HEK293 (cell line): ENCODE measurements around the gene RBM15B.

Source experiments
- CTCF ChIP-seq: fragments of 450-650 bp; formaldehyde crosslinking; IDR thresholded peaks from 2 replicates; pipeline ENCODE4 v1.5.1; 2016; ENCODE audit warnings: missing biosample characterization, missing genetic modification characterization
- WT1 ChIP-seq: fragments of 450-650 bp; formaldehyde crosslinking; IDR thresholded peaks from 2 replicates; pipeline ENCODE4 v1.5.1; 2016; ENCODE audit warnings: missing biosample characterization, missing genetic modification characterization
- ZBTB21 ChIP-seq: fragments of 450-650 bp; formaldehyde crosslinking; IDR thresholded peaks from 2 replicates; pipeline ENCODE4 v1.5.1; 2017; ENCODE audit warnings: missing biosample characterization, missing genetic modification characterization
- ZNF146 ChIP-seq: fragments of 450-650 bp; formaldehyde crosslinking; IDR thresholded peaks from 2 replicates; pipeline ENCODE4 v1.5.1; 2016; ENCODE audit warnings: missing biosample characterization, missing genetic modification characterization
- ZNF248 ChIP-seq: fragments of 450-650 bp; formaldehyde crosslinking; IDR thresholded peaks from 2 replicates; pipeline ENCODE4 v1.5.1; 2017; ENCODE audit warnings: missing biosample characterization, missing genetic modification characterization
- ZNF292 ChIP-seq: fragments of 450-650 bp; formaldehyde crosslinking; IDR thresholded peaks from 2 replicates; pipeline ENCODE4 v1.5.1; 2016; ENCODE audit warnings: low read depth, missing biosample characterization, missing genetic modification characterization, borderline replicate concordance
- ZNF416 ChIP-seq: fragments of 450-650 bp; formaldehyde crosslinking; IDR thresholded peaks from 2 replicates; pipeline ENCODE4 v1.5.1; 2016; ENCODE audit warnings: missing biosample characterization, missing genetic modification characterization
- ZNF423 ChIP-seq: fragments of 450-650 bp; formaldehyde crosslinking; IDR thresholded peaks from 2 replicates; pipeline ENCODE4 v1.5.1; 2016; ENCODE audit warnings: missing biosample characterization, missing genetic modification characterization
- ZNF433 ChIP-seq: fragments of 450-650 bp; formaldehyde crosslinking; IDR thresholded peaks from 2 replicates; pipeline ENCODE4 v1.5.1; 2016; ENCODE audit warnings: missing biosample characterization, missing genetic modification characterization, low read depth
- ZNF777 ChIP-seq: fragments of 450-650 bp; formaldehyde crosslinking; IDR thresholded peaks from 2 replicates; pipeline ENCODE4 v1.5.1; 2017; ENCODE audit warnings: missing biosample characterization, missing genetic modification characterization, borderline replicate concordance
- TF ChIP-seq, protein P1 (sequence below): fragments of 450-650 bp; formaldehyde crosslinking; IDR thresholded peaks from 2 replicates; pipeline ENCODE4 v1.5.1; 2016; ENCODE audit warnings: missing biosample characterization, missing genetic modification characterization
- TF ChIP-seq, protein P2 (sequence below): fragments of 450-650 bp; formaldehyde crosslinking; IDR thresholded peaks from 2 replicates; pipeline ENCODE4 v1.5.1; 2017; ENCODE audit warnings: missing biosample characterization, missing genetic modification characterization
- TF ChIP-seq, protein P3 (sequence below): fragments of 450-650 bp; formaldehyde crosslinking; IDR thresholded peaks from 2 replicates; pipeline ENCODE4 v1.5.1; 2016; ENCODE audit warnings: missing biosample characterization, missing genetic modification characterization

GRCh38 chr3:51384055-51384725, 6.9 kb upstream of the RBM15B start:
- TF ChIP-seq ZNF146 (no peak), ZBTB21 (no peak), ZNF433 (tag by site-specific recombination) (no peak), CTCF (tag by site-specific recombination) (no peak), WT1 (tag by site-specific recombination) (no peak), ZNF777 (tag by site-specific recombination) (no peak), ZNF416 (tag by site-specific recombination) (no peak), ZNF292 (tag by site-specific recombination) (no peak), ZNF423 (tag by site-specific recombination) (no peak), ZNF248 (tag by site-specific recombination) (no peak)
- TF ChIP-seq, protein P1, sequence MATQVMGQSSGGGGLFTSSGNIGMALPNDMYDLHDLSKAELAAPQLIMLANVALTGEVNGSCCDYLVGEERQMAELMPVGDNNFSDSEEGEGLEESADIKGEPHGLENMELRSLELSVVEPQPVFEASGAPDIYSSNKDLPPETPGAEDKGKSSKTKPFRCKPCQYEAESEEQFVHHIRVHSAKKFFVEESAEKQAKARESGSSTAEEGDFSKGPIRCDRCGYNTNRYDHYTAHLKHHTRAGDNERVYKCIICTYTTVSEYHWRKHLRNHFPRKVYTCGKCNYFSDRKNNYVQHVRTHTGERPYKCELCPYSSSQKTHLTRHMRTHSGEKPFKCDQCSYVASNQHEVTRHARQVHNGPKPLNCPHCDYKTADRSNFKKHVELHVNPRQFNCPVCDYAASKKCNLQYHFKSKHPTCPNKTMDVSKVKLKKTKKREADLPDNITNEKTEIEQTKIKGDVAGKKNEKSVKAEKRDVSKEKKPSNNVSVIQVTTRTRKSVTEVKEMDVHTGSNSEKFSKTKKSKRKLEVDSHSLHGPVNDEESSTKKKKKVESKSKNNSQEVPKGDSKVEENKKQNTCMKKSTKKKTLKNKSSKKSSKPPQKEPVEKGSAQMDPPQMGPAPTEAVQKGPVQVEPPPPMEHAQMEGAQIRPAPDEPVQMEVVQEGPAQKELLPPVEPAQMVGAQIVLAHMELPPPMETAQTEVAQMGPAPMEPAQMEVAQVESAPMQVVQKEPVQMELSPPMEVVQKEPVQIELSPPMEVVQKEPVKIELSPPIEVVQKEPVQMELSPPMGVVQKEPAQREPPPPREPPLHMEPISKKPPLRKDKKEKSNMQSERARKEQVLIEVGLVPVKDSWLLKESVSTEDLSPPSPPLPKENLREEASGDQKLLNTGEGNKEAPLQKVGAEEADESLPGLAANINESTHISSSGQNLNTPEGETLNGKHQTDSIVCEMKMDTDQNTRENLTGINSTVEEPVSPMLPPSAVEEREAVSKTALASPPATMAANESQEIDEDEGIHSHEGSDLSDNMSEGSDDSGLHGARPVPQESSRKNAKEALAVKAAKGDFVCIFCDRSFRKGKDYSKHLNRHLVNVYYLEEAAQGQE (tag by site-specific recombination) = no peak
- TF ChIP-seq, protein P2, sequence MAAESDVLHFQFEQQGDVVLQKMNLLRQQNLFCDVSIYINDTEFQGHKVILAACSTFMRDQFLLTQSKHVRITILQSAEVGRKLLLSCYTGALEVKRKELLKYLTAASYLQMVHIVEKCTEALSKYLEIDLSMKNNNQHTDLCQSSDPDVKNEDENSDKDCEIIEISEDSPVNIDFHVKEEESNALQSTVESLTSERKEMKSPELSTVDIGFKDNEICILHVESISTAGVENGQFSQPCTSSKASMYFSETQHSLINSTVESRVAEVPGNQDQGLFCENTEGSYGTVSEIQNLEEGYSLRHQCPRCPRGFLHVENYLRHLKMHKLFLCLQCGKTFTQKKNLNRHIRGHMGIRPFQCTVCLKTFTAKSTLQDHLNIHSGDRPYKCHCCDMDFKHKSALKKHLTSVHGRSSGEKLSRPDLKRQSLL = no peak
- TF ChIP-seq, protein P3, sequence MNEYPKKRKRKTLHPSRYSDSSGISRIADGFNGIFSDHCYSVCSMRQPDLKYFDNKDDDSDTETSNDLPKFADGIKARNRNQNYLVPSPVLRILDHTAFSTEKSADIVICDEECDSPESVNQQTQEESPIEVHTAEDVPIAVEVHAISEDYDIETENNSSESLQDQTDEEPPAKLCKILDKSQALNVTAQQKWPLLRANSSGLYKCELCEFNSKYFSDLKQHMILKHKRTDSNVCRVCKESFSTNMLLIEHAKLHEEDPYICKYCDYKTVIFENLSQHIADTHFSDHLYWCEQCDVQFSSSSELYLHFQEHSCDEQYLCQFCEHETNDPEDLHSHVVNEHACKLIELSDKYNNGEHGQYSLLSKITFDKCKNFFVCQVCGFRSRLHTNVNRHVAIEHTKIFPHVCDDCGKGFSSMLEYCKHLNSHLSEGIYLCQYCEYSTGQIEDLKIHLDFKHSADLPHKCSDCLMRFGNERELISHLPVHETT (tag by site-specific recombination) = no peak
